Measurements from ENCODE around the gene DROSHA.
A peak's percentile ranks its signal among the peaks of the same experiment; 100 is the strongest.

The DROSHA gene

GRCh38 chr5:31500256-31500655, 31.6 kb downstream of the DROSHA start:
- no peaks in the 10 kb centered on the region; the same call in 1 of the 2 replicates for H3K36me3 ChIP-seq (ENCODE audit: insufficient read depth)

GRCh38 chr5:31496891-31497290, 35.0 kb downstream of the DROSHA start:
- peaks cover 5% of the 10 kb centered on the region; the same call in 1 of the 2 replicates for H3K36me3 ChIP-seq (ENCODE audit: insufficient read depth)
- H4K20me1 ChIP-seq (ENCODE audit: insufficient read depth), result no peaks in the 10 kb centered on the region
- no peak overlapping the region for H2AFZ ChIP-seq (ENCODE audit: low read depth)
- H3K79me2 ChIP-seq (ENCODE audit: insufficient read depth, low read depth), result no peaks in the 10 kb centered on the region
- H3K4me2 ChIP-seq, result peak overlapping the region; percentile 50; the same call in 1 of the 2 replicates
- peak overlapping the region; percentile 52; the same call in 1 of the 2 replicates for H3K27ac ChIP-seq
- no peak for TF ChIP-seq CTCF (conservative IDR thresholded peaks at IDR 0.05; ENCODE audit: low read depth, low read length)
- no peaks in the 10 kb centered on the region for H3K27me3 ChIP-seq (ENCODE audit: insufficient read depth, low read depth)
- no peak overlapping the region for H3K4me3 ChIP-seq (IDR thresholded peaks at IDR 0.05; ENCODE audit: insufficient read depth, low read depth, low read length)
- peaks cover 27% of the 10 kb centered on the region for H3K4me1 ChIP-seq (ENCODE audit: low read depth, poor library complexity, severe bottlenecking)
- H3K9ac ChIP-seq, result no peak overlapping the region

More at GRCh38 chr5:31500256-31500655, 31.6 kb downstream of the DROSHA start:
- Histone ChIP-seq H4K20me1 (ENCODE audit: insufficient read depth) (no peaks in the 10 kb centered on the region), H3K27me3 (ENCODE audit: insufficient read depth, low read depth) (no peaks in the 10 kb centered on the region), H3K27ac (no peak overlapping the region), H2AFZ (ENCODE audit: low read depth) (no peak overlapping the region), H3K79me2 (ENCODE audit: insufficient read depth, low read depth) (no peaks in the 10 kb centered on the region), H3K4me3 (IDR thresholded peaks at IDR 0.05; ENCODE audit: insufficient read depth, low read depth, low read length) (no peak overlapping the region), H3K4me1 (ENCODE audit: low read depth, poor library complexity, severe bottlenecking) (peaks cover 27% of the 10 kb centered on the region), H3K9ac (no peak overlapping the region), H3K4me2 (no peak overlapping the region)
- no peak for TF ChIP-seq CTCF (conservative IDR thresholded peaks at IDR 0.05; ENCODE audit: low read depth, low read length)

GRCh38 chr5:31496301-31496700, 35.6 kb downstream of the DROSHA start:
- H3K4me3 ChIP-seq (IDR thresholded peaks at IDR 0.05; ENCODE audit: insufficient read depth, low read depth, low read length), result no peak overlapping the region
- no peak for TF ChIP-seq CTCF (conservative IDR thresholded peaks at IDR 0.05; ENCODE audit: low read depth, low read length)
- H3K36me3 ChIP-seq (ENCODE audit: insufficient read depth), result peaks cover 5% of the 10 kb centered on the region; the same call in 1 of the 2 replicates
- peaks cover 27% of the 10 kb centered on the region for H3K4me1 ChIP-seq (ENCODE audit: low read depth, poor library complexity, severe bottlenecking)
- no peaks in the 10 kb centered on the region for H4K20me1 ChIP-seq (ENCODE audit: insufficient read depth)
- H3K27ac ChIP-seq, result peak overlapping the region; percentile 52; the same call in 1 of the 2 replicates
- H3K4me2 ChIP-seq, result peak overlapping the region; percentile 50; the same call in 1 of the 2 replicates
- H2AFZ ChIP-seq (ENCODE audit: low read depth), result no peak overlapping the region
- no peaks in the 10 kb centered on the region for H3K27me3 ChIP-seq (ENCODE audit: insufficient read depth, low read depth)
- no peak overlapping the region for H3K9ac ChIP-seq
- no peaks in the 10 kb centered on the region for H3K79me2 ChIP-seq (ENCODE audit: insufficient read depth, low read depth)

GRCh38 chr5:31495336-31495735, 36.6 kb downstream of the DROSHA start:
- no peak overlapping the region for H3K4me2 ChIP-seq
- TF ChIP-seq CTCF (conservative IDR thresholded peaks at IDR 0.05; ENCODE audit: low read depth, low read length), result no peak

More at GRCh38 chr5:31495336-31495735, 36.6 kb downstream of the DROSHA start:
- Histone ChIP-seq H3K36me3 (ENCODE audit: insufficient read depth) (peaks cover 5% of the 10 kb centered on the region; the same call in 1 of the 2 replicates), H3K4me1 (ENCODE audit: low read depth, poor library complexity, severe bottlenecking) (peaks cover 27% of the 10 kb centered on the region), H3K27me3 (ENCODE audit: insufficient read depth, low read depth) (no peaks in the 10 kb centered on the region), H3K9ac (no peak overlapping the region), H3K79me2 (ENCODE audit: insufficient read depth, low read depth) (no peaks in the 10 kb centered on the region), H3K4me3 (IDR thresholded peaks at IDR 0.05; ENCODE audit: insufficient read depth, low read depth, low read length) (no peak overlapping the region), H3K27ac (no peak overlapping the region), H4K20me1 (ENCODE audit: insufficient read depth) (no peaks in the 10 kb centered on the region), H2AFZ (ENCODE audit: low read depth) (no peak overlapping the region)
